HG03469 (cell line): ENCODE measurements around the gene CACNB3.
"Not testable (repeated sequence)": the region's sequence is repeated elsewhere in the genome, so short reads cannot be mapped to it uniquely, and the experiment has no call there.

ENCODE experiments used
- ATAC-seq: cut with Tn5 transposase; IDR thresholded peaks from one replicate; pipeline ENCODE4 v1.9.1; 2021; ENCODE audit warnings: mild to moderate bottlenecking, moderate library complexity, moderate number of reproducible peaks; ENCODE audit not compliant: unreplicated experiment

CACNB3 gene

DNA sequence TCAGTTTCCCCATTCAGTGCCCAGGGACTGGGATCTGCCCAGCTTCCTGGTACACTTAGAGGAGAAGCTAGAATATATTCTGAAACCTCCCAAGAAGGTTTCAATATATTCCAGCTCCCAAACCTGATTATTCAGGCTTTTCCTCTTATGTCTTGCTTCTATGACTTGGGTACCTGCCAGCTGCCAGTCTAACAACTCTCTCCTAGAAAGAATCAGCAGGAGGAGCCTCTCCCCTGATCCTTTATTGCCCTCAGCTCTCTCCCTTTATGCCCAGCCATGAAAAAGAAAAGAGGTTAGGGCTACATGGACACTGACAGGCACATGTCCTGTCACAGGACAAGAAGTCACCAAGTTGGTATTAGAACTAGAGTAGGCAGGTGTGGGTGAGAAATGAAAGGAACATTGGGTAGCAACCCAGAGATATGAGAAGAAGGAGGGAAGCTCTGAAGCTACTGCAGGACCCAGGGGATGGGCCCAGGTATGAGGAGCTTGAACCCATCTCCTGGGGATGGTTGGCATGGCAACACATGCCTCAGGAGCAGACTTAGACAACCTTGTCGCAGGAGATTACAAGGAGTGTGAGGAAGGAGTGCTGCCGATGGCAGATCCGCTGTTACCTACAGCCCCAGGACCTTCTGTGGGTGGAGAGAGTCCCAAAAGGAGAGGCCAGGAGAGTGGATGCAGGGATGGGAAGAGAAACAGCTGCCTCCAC is 2.0 kb upstream of the CACNB3 start:
- no peak for ATAC-seq

DNA sequence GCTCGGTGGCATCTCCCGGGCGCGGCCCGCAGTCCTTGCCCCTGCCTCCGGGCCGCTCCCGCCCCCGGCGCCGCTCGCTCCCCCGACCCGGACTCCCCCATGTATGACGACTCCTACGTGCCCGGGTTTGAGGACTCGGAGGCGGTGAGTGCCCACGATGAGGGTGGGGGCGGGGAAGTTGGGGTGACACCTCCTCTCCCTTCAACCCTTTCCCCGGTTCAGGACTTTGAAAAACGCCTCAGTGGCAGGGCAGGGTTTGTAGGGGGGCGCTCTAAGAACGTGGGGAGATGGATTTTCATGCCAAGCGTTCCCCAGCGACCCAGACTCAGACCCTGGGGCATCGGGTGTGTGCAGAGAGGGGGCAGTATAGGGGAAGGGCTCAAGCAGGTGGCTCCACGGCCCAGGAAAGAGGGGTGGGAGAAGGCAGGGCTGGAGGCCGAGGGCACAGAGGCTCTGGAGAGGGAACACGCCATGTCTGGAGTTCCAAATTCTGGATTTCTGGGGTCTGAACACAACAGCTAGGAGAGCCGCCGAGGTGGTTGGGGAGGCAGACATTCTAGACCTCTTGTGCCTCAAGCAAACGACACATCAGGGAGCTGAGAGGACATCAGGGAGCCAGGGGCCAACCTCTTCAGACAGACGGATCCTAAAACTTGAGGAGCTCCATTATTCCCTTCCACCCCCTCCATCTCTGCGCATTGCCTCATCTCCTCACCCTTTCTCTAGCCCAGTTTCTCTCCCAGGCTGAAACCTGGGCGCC is 715 bp downstream of the CACNB3 start:
- ATAC-seq = no peak

DNA sequence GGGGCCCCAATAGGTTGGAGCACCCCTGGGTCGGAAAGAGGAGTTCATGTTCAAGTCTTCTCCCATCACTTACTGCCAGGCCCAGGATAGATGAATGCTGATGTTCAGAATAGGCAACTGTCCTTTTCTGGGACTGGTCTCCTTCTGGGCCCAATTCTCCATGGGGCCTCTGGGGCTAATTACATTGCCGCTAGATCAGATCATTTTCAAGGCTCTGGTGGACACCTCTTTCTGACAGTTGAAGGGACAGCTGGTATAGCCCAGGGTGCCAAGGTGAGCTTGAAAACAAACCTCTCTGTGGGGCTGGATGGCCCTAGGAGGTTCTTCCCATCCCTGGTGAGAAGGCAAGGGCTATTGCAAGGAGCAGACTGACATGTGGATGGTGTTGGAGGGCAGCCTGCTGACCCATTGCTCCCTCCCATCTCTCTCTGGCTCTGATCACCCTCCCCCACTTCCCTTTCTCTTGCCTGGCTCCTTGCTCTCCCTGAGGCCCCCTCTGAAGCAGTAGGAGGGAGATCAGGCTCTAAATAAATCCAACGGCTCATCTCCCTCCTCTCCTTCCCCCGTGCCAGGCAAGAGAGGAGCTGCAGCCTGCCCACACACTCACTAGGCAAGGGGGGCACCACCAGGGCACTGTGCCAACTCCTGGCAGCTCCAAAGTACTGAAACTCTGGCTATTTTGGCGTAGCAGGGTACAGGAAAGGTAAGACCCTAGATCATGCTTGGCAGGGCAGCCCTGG is 1.9 kb downstream of the CACNB3 start:
- no peak for ATAC-seq

DNA sequence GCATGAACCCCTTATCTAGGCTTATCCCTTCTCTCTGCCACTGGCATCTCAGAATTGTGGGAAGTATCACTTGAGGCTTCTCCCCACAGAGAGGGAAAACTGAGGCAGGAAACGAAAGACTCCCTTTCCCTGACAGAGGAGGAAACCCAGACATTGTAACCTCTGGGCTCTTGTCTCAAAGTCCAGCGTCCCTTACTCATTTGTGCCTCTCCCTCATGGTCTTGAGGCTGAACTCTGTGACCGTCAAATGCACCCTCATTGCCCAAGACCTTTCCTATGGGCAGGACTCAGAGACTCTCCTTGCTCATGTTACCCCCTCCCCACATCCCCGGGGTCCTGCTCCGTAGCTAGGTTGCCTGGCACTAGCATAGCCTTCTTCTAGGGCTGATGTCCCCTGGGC is 3.8 kb downstream of the CACNB3 start:
- no peak for ATAC-seq

DNA sequence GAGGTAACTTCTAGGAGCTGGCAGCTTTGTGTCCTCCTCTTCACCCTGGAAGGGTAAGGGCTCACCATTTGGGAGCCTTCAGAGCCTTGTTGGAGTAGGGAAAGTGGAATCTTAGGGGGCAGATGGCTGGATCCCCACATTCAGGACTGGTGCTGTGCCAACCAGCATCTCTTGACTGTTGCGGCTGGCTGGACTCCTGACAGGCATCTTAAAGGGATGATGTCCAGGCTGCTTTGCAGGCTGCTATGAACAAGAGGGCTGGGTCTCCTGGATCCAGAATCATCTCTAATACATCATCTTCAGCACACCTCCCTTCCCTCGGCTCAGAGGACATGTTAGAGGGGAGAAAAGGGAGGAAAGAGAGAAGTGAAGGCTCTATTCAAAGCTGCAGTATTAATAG is 4.4 kb downstream of the CACNB3 start:
- ATAC-seq = no peak

DNA sequence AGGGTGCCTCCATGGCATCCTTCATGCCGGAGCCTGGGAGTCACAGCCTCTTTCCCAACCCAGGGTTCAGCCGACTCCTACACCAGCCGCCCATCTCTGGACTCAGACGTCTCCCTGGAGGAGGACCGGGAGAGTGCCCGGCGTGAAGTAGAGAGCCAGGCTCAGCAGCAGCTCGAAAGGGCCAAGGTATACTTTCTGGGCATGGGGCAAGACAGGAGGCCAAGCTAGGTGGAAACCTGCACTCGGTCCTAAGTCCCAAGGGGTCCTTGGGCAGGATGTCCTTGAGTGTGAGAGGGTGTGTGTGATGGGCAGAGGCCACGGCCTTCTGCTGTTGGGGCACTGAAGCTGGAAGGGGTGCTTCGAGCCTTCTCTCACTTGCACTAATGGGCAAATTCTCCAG is 5.0 kb downstream of the CACNB3 start:
- no peak for ATAC-seq

DNA sequence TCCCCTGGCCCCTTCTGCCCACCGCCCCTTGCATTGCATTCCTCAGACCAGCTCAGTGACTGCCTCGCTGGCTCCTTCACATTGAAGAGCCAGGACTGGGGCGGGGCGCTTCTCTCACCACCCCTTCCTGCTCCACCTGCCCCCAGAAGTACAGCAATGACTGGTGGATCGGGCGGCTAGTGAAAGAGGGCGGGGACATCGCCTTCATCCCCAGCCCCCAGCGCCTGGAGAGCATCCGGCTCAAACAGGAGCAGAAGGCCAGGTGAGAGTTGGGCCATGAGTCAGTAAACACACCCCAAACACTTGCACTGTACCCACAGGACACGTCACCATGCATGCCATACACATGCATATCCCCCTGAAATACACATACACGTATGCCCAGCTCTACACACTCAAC is 5.8 kb downstream of the CACNB3 start:
- no peak for ATAC-seq

DNA sequence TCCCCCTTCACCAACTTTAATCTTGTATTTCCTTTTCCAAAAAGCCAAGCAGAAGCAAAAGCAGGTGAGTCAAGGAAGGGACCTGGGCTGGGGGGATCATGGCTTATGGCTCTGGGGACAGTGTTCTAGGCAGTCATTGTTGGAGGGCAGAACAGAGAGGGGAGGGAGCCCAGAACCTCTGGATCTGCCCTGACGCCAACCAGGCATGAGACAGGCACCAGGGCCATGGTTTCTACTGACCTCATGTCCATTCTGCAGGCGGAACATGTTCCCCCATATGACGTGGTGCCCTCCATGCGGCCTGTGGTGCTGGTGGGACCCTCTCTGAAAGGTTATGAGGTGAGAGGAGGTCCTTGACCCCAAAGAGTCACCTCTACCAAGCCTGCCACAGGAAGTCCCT is 6.6 kb downstream of the CACNB3 start:
- ATAC-seq = no peak

DNA sequence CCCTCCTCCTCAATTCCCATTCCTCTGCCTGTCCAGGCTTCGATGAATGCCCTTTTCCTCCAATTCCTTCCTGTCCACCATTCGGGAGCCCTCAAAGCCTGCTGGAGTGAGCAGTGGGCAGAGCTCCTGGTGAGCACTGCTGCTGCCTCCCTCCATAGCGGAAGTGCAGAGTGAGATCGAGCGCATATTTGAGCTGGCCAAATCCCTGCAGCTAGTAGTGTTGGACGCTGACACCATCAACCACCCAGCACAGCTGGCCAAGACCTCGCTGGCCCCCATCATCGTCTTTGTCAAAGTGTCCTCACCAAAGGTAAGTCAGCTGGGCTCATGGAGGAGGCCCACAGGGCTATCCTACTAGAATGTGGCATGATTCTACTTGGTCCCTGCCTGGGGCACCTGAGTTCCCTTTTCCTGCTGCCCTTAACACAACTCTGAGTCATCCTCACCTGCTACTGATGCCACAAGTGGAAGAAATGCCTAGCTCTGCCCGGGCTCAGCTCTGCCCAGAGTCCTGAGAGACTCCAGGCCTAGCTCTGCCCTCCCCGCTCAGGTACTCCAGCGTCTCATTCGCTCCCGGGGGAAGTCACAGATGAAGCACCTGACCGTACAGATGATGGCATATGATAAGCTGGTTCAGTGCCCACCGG is 8.0 kb downstream of the CACNB3 start:
- ATAC-seq = no peak

DNA sequence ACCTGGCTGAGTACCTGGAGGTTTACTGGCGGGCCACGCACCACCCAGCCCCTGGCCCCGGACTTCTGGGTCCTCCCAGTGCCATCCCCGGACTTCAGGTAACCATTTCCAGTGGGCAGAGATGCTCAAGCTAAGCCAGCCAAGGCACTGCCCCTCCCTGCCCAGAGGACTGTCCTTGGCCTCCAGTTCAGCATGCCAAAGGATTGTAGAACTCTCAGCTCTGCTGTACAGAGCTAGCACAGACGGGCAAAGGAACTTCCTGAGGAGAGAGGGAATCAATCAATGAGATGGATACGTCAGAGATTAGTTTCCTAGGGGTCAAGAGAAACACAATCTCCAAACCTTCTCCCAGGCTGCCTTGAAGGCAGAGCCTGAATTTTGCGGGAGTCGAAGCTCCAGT is 8.7 kb downstream of the CACNB3 start:
- no peak for ATAC-seq

DNA sequence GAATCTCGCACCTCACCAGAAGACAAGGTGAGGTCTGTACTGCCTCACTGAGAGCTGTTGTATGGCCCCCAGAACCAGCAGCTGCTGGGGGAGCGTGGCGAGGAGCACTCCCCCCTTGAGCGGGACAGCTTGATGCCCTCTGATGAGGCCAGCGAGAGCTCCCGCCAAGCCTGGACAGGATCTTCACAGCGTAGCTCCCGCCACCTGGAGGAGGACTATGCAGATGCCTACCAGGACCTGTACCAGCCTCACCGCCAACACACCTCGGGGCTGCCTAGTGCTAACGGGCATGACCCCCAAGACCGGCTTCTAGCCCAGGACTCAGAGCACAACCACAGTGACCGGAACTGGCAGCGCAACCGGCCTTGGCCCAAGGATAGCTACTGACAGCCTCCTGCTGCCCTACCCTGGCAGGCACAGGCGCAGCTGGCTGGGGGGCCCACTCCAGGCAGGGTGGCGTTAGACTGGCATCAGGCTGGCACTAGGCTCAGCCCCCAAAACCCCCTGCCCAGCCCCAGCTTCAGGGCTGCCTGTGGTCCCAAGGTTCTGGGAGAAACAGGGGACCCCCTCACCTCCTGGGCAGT is 9.3 kb downstream of the CACNB3 start:
- no peak for ATAC-seq

DNA sequence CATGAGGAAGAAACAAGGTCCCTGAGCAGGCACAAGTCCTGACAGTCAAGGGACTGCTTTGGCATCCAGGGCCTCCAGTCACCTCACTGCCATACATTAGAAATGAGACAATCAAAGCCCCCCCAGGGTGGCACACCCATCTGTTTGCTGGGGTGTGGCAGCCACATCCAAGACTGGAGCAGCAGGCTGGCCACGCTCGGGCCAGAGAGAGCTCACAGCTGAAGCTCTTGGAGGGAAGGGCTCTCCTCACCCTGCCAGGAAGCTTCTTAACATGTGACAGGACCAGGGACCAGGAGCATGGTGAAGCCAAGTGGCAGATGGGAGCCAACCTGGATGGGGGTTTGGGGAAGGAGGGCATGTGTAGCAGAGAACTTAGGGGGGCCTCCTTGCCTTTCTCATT is 10.0 kb downstream of the CACNB3 start:
- ATAC-seq = no peak

DNA sequence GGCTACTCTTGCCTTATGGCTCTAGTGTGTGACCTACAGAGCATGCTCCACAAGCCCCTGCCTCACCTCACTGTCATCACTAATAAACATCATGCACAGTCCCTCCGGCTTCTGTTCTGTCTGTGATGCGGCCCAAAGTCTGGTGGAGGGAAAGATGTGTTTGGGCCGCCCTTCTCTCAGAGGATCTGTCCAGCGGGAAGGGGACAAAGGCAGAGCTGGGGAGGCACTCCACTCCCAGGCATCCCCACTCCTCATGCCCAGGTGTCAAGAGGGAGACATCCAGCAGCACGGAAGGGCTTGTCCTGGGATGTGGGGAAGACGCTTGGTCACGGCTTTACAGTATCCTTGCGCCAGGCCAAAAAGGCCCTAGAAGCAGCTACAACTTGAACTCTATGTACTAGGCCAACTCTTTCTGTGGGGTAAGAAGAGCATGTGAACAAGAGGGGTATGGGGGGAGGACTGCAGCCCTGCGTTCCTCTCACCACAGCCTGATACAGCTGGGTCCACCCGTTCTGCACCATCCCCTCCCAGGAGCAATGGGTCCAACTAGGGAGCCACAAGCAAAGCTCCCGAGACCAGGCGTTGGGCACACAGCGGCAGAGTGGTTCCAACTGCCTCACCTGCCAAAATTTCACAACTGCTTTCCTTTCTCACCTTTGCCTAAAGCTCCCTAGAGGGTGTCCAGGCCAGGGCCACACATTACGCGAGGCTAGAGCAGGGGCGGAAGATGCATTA is 10.7 kb downstream of the CACNB3 start:
- no peak for ATAC-seq

DNA sequence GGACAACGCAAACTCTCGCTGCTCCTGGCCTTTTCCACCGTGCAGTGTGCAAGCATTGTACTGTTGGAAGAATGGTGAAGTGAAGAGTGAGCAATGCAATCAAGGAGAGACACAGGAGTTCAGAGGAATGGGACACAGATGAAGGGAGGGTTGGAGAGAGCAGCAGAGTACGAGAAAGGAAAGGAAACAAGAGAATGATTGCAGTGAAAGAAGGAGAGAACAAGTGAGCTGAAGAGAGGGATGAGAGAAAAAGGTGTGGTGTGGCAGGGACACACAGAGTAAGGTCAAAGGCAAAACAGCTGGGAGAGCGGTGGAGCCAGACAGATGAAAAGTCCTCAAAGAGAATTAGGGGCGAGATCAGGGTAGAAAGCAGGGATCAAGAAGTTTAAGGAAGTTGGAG is 13.0 kb downstream of the CACNB3 start:
- no peak for ATAC-seq

DNA sequence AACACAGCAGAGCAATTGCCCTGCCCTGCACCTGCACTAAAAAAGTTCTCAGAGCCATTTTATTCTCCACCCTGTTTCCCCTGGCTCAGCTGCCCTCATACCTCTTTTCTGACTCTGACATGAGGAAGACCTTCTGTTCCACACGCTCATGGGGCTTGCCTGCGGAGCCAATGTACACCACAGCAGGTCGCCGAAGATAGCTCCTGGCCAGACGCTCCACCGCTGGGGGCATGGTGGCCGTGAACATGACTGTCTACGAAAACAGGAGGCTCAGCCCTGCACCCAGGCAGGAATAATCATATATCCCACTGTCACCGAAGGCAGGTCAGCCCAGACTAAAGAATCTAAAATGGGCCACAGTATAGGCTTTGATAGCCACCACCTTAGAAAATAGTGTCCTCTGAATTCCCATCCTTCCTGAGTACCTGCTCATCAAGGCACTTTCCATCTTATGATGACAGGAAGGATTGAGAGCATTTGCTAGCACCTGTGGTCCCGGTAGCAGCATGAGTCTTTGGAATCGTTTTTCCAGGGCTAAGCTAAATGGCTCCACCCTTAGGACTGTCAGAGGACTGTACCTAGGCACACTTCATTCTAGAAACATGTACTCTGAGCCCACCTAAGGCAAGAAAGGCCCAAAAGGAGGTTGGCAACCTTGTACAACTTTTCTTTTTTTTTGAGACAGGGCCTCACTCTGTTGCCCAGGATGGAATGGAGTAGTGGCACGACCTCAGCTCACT is 14.2 kb downstream of the CACNB3 start:
- no peak for ATAC-seq

DNA sequence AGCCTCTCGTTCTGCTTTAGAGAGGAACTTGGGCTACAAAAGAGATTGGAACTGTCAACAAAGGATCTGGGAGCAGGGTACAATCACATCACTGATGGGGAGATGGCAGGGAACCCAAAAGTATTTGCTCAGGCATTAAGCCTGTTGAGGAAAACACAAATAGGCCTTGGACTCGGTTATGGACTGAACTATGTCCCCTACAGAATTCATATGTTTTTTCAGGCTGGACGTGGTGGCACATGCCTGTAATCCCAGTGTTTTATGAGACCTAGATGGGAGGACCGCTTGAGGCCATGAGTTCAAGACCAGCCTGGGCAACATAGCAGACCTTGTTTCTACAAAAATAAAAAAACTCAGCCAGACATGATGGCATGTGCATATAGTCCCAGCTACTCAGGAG is 19.8 kb downstream of the CACNB3 start:
- no peak for ATAC-seq

DNA sequence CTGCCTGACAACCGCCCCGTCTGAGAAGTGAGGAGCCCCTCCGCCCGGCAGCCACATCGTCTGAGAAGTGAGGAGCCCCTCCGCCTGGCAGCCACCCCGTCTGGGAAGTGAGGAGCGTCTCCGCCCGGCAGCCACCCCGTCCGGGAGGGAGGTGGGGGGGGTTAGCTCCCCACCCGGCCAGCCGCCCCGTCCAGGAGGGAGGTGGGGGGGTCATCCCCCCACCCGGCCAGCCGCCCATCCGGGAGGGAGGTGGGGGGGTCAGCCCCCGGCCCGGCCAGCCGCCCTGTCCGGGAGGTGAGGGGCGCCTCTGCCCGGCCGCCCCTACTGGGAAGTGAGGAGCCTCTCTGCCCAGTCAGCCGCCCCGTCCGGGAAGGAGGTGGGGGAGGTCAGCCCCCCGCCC is 23.7 kb downstream of the CACNB3 start:
- ATAC-seq = not testable (repeated sequence)

DNA sequence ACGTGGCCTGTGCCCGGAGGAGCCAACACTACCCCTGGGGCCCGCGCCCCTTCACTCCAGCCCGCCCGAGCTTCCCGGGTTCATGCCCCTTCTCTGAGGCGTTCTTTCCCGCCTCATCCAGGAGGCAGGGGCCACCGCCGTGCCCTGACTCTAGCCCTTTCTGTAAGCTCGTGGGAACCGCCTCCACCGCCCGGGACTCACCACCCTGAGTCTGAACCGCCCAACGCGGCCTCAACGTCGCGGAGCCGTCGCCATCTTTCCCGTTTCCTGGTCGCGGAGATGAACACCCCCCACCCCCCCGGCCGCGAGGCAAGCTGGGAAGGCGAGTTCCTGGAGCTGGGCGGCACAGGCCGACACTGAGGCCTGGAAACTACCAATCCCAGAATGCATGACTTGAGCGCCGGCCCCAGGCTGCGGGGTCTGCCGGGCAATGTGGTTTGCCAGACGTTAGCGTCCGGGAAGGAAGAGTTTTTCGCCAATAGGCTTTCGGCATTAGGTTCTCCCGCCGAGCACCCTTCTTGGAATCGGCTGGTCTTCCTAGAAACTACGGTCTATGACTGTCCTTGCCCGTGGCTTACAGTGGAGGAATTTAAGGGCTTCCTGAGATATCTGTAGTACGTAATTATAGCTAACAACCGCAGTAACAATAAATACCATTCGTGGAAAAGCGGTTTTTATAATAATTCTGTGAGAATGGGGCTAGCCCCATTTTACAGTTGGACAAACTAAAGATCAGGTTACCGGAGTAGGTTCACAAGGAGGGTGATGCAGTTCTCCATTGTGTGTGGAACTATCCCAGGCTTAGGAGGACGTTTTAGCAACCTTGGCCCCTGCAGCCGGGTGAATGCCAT is 33.8 kb downstream of the CACNB3 start, which contains the start of gene DDX23:
Gene DDX23 (minus strand): TSS at position 281 of the 851 bp plus-strand sequence. CDS start 6,381 bp downstream, outside the sequence.
- peak; percentile 88 for ATAC-seq
